H9 (cell line): Measurements from ENCODE around the gene MLIP. TPM values are rescaled to one million over a fixed set of nuclear protein-coding genes. Genes with fewer than 3 reads are reported as not detected.

Source experiments
- DNase-seq: peaks from one replicate; pipeline ENCODE4 v3.0.0-alpha.2; 2017
- H2AFZ ChIP-seq: one replicate; pipeline ENCODE4 v1.6.1; 2013; ENCODE audit warnings: mild to moderate bottlenecking, low read length, control low read depth, moderate library complexity
- H2AK5ac ChIP-seq: 2 replicates; pipeline ENCODE4 v1.6.1; 2013; ENCODE audit warnings: low read length, control low read depth, mixed read lengths; ENCODE audit not compliant: insufficient read length
- H2BK120ac ChIP-seq: one replicate; pipeline ENCODE4 v1.6.1; 2013; ENCODE audit warnings: low read depth, mild to moderate bottlenecking, low read length, control low read depth, inconsistent platforms; ENCODE audit not compliant: poor library complexity, severe bottlenecking
- H2BK12ac ChIP-seq: 2 replicates; pipeline ENCODE4 v1.6.1; 2013; ENCODE audit warnings: low read length, control low read depth, mixed read lengths, low read depth; ENCODE audit not compliant: insufficient read length
- H2BK15ac ChIP-seq: 2 replicates; pipeline ENCODE4 v1.6.1; 2013; ENCODE audit warnings: low read depth, low read length, control low read depth
- H2BK20ac ChIP-seq: one replicate; pipeline ENCODE4 v1.6.1; 2013; ENCODE audit warnings: low read depth, mild to moderate bottlenecking, low read length, control low read depth, inconsistent platforms; ENCODE audit not compliant: poor library complexity, severe bottlenecking
- H2BK5ac ChIP-seq: 2 replicates; pipeline ENCODE4 v1.6.1; 2013; ENCODE audit warnings: low read length, control low read depth, mixed read lengths; ENCODE audit not compliant: insufficient read length
- H3K14ac ChIP-seq: 2 replicates; pipeline ENCODE4 v1.6.1; 2013; ENCODE audit warnings: low read length, control low read depth; ENCODE audit not compliant: insufficient read depth
- H3K18ac ChIP-seq: 2 replicates; pipeline ENCODE4 v1.6.1; 2013; ENCODE audit warnings: low read depth, mild to moderate bottlenecking, mixed read lengths, low read length, control low read depth; ENCODE audit not compliant: insufficient read length
- H3K23ac ChIP-seq: 2 replicates; pipeline ENCODE4 v1.6.1; 2013; ENCODE audit warnings: low read length, control low read depth, mixed read lengths, low read depth; ENCODE audit not compliant: insufficient read length
- H3K23me2 ChIP-seq: 2 replicates; pipeline ENCODE4 v1.6.1; 2013; ENCODE audit warnings: low read depth, mild to moderate bottlenecking, mixed read lengths, low read length, control low read depth; ENCODE audit not compliant: insufficient read length, poor library complexity, severe bottlenecking
- H3K27ac ChIP-seq: 2 replicates; pipeline ENCODE4 v1.5.1; 2013; ENCODE audit warnings: low read length, control low read depth, mixed read lengths, low read depth; ENCODE audit not compliant: insufficient read length
- H3K27me3 ChIP-seq: 2 replicates; pipeline ENCODE4 v1.6.1; 2013; ENCODE audit warnings: low read length, control low read depth, inconsistent platforms; ENCODE audit not compliant: insufficient read depth
- H3K4ac ChIP-seq: 2 replicates; pipeline ENCODE4 v1.6.1; 2013; ENCODE audit warnings: low read depth, mild to moderate bottlenecking, control low read depth, inconsistent platforms, low read length, moderate library complexity
- H3K4me1 ChIP-seq: 2 replicates; pipeline ENCODE4 v1.6.1; 2013; ENCODE audit warnings: low read length, control low read depth, inconsistent platforms; ENCODE audit not compliant: insufficient read depth
- H3K4me2 ChIP-seq: 2 replicates; pipeline ENCODE4 v1.6.1; 2013; ENCODE audit warnings: low read length, control low read depth, mixed read lengths; ENCODE audit not compliant: insufficient read length, insufficient read depth
- H3K56ac ChIP-seq: 2 replicates; pipeline ENCODE4 v1.6.1; 2013; ENCODE audit warnings: low read depth, mild to moderate bottlenecking, mixed read lengths, low read length, control low read depth; ENCODE audit not compliant: insufficient read length
- H3K79me1 ChIP-seq: 2 replicates; pipeline ENCODE4 v1.6.1; 2013; ENCODE audit warnings: low read depth, mild to moderate bottlenecking, moderate library complexity, low read length, control low read depth, inconsistent platforms; ENCODE audit not compliant: insufficient read depth, poor library complexity, severe bottlenecking
- H3K79me2 ChIP-seq: 2 replicates; pipeline ENCODE4 v1.6.1; 2013; ENCODE audit warnings: low read length, control low read depth, inconsistent platforms; ENCODE audit not compliant: insufficient read depth
- H3K9ac ChIP-seq: 2 replicates; pipeline ENCODE4 v1.6.1; 2013; ENCODE audit warnings: low read length, control low read depth, mixed read lengths; ENCODE audit not compliant: insufficient read length; ENCODE audit errors: extremely low read depth
- H3K9me3 ChIP-seq: one replicate; pipeline ENCODE4 v1.6.1; 2013; ENCODE audit warnings: low read depth, low read length, inconsistent platforms; ENCODE audit not compliant: control insufficient read depth
- H3T11ph ChIP-seq: one replicate; pipeline ENCODE4 v1.6.1; 2013; ENCODE audit warnings: mild to moderate bottlenecking, low read length, control low read depth, inconsistent platforms
- H4K20me1 ChIP-seq: one replicate; pipeline ENCODE4 v1.6.1; 2013; ENCODE audit not compliant: control insufficient read depth, insufficient read length, insufficient read depth
- H4K5ac ChIP-seq: 2 replicates; pipeline ENCODE4 v1.6.1; 2013; ENCODE audit warnings: low read depth, mild to moderate bottlenecking, mixed read lengths, low read length, control low read depth; ENCODE audit not compliant: insufficient read length
- H4K8ac ChIP-seq: replicated peaks from 2 replicates; pipeline ENCODE4 v1.6.1; 2013; ENCODE audit warnings: low read length, control low read depth, mixed read lengths, low read depth; ENCODE audit not compliant: insufficient read length
- H4K91ac ChIP-seq: 2 replicates; pipeline ENCODE4 v1.6.1; 2013; ENCODE audit warnings: low read depth, mild to moderate bottlenecking, moderate library complexity, mixed read lengths, low read length, control low read depth; ENCODE audit not compliant: insufficient read length
- H3K27ac Mint-ChIP-seq, 3 experiments: 2 replicates in 2 of 3; 3 replicates in 1 of 3; pipeline ENCODE4 v1.8.0; 2020 to 2021; ENCODE audit warnings: mixed read lengths in 3 of 3, mild to moderate bottlenecking in 1 of 3, moderate library complexity in 1 of 3
- H3K27me3 Mint-ChIP-seq: 2 replicates; pipeline ENCODE4 v1.8.0; 2021; ENCODE audit warnings: low read depth, mild to moderate bottlenecking, moderate library complexity, mixed read lengths
- H3K36me3 Mint-ChIP-seq, 3 experiments: 2 replicates in 2 of 3; 3 replicates in 1 of 3; pipeline ENCODE4 v1.8.0; 2020 to 2021; ENCODE audit warnings: low read depth in 3 of 3, mixed read lengths in 3 of 3; ENCODE audit not compliant: insufficient read depth in 1 of 3
- H3K4me1 Mint-ChIP-seq, 2 experiments: 2 replicates each; pipeline ENCODE4 v1.8.0; 2020; ENCODE audit warnings: mixed read lengths in 2 of 2
- H3K4me3 Mint-ChIP-seq, 2 experiments: 2 replicates in 1 of 2; 3 replicates in 1 of 2; pipeline ENCODE4 v1.8.0; 2020 to 2021; ENCODE audit warnings: mild to moderate bottlenecking in 2 of 2, mixed read lengths in 2 of 2, moderate library complexity in 1 of 2
- H3K9me3 Mint-ChIP-seq, 2 experiments: 2 replicates in 1 of 2; 3 replicates in 1 of 2; pipeline ENCODE4 v1.8.0; 2020; ENCODE audit warnings: mild to moderate bottlenecking in 2 of 2, mixed read lengths in 2 of 2, moderate library complexity in 1 of 2
- CTCF ChIP-seq: fragments of 200-600 bp; sonication (generic); conservative IDR thresholded peaks from 3 replicates; pipeline ENCODE4 v1.8.0; 2021; ENCODE audit warnings: antibody characterized with exemption, mild to moderate bottlenecking
- total RNA-seq: library from RNA; stranded (reverse); gene quantifications from 2 replicates; pipeline ENCODE4 v1.2.1, GENCODE V29; 2021

The MLIP gene
- total RNA-seq, 1 experiment from 2014 or later, result not detected

DNA sequence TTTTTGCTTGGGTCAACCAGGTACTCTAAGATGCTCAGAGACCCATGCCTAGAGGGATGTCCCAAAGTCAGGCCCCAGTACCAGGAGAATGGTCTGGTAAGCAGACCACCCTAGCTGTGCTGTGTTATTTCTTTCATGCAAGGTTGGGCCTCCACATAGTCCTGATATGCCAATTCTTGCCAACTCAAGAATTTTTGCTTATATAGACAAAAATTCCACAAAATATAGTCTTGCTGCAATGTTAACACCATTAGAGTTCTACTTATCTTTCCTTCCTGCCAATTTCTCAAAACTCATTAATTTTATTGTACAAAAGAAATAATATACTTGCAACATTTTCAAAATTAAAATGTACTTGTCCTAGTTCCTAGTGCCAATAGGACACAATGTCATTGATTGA, 163.1 kb downstream of the MLIP start:
- H3K14ac ChIP-seq, result no peak overlapping the region
- H3K4me1 Mint-ChIP-seq, result no peaks in the 10 kb centered on the region
- H3K4me3 Mint-ChIP-seq, result no peak overlapping the region
- H4K91ac ChIP-seq, result no peak overlapping the region
- no peaks in the 10 kb centered on the region for H4K20me1 ChIP-seq
- H3K4me1 ChIP-seq, result no peaks in the 10 kb centered on the region
- no peak for TF ChIP-seq CTCF
- no peak overlapping the region for H3K27ac ChIP-seq
- H2BK5ac ChIP-seq, result no peak overlapping the region
- H3K27ac Mint-ChIP-seq, result no peak overlapping the region
- H2BK12ac ChIP-seq, result no peak overlapping the region
- no peak overlapping the region for H2BK20ac ChIP-seq
- H3K36me3 Mint-ChIP-seq, result no peaks in the 10 kb centered on the region
- H3K56ac ChIP-seq, result no peak overlapping the region
- no peak overlapping the region for H3T11ph ChIP-seq
- no peaks in the 10 kb centered on the region for H3K27me3 Mint-ChIP-seq
- no peaks in the 10 kb centered on the region for H3K23me2 ChIP-seq
- H3K79me1 ChIP-seq, result no peaks in the 10 kb centered on the region
- H3K23ac ChIP-seq, result no peak overlapping the region
- H4K8ac ChIP-seq, result no peak overlapping the region
- H4K5ac ChIP-seq, result no peak overlapping the region
- no peaks in the 10 kb centered on the region for H3K79me2 ChIP-seq
- no peak overlapping the region for H2BK15ac ChIP-seq
- DNase-seq, result no peak
- no peak overlapping the region for H2AK5ac ChIP-seq
- H2BK120ac ChIP-seq, result no peak overlapping the region
- no peak overlapping the region for H3K18ac ChIP-seq
- no peaks in the 10 kb centered on the region for H3K27me3 ChIP-seq
- no peak overlapping the region for H2AFZ ChIP-seq
- no peak overlapping the region for H3K4me2 ChIP-seq
- H3K4ac ChIP-seq, result no peak overlapping the region
- no peaks in the 10 kb centered on the region for H3K9me3 ChIP-seq
- H3K9ac ChIP-seq, result no peak overlapping the region
- no peaks in the 10 kb centered on the region for H3K9me3 Mint-ChIP-seq
